ENCODE measurements around the gene ANAPC16.
"Not testable (repeated sequence)": the region's sequence is repeated elsewhere in the genome, so short reads cannot be mapped to it uniquely, and the experiment has no call there.

ANAPC16 gene

GRCh38 chr10:72243822-72244437, 28.1 kb downstream of the ANAPC16 start:
- peak; percentile 93 for DNase-seq (ENCODE audit: low read depth in 2 of 2)

- DNase-seq (ENCODE audit: low read depth in 2 of 2) = no peak
These were observed 28.8 kb downstream of the ANAPC16 start for GRCh38 chr10:72244573-72245038.

GRCh38 chr10:72245949-72246525, 30.2 kb downstream of the ANAPC16 start:
- DNase-seq (ENCODE audit: low read depth in 2 of 2) = no peak

- DNase-seq (ENCODE audit: low read depth in 2 of 2) = no peak
These were observed 32.8 kb downstream of the ANAPC16 start for GRCh38 chr10:72248468-72249151.

- not testable (repeated sequence) for DNase-seq (ENCODE audit: low read depth in 2 of 2)
These were observed 33.5 kb downstream of the ANAPC16 start for GRCh38 chr10:72249176-72249862.

GRCh38 chr10:72250666-72251065, 34.9 kb downstream of the ANAPC16 start:
- DNase-seq (ENCODE audit: low read depth in 2 of 2) = no peak

GRCh38 chr10:72251635-72252034, 35.8 kb downstream of the ANAPC16 start:
- no peak for DNase-seq (ENCODE audit: low read depth in 2 of 2)

GRCh38 chr10:72252972-72253371, 37.2 kb downstream of the ANAPC16 start:
- DNase-seq (ENCODE audit: low read depth in 2 of 2) = no peak

- DNase-seq (ENCODE audit: low read depth in 2 of 2) = no peak
These were observed 37.8 kb downstream of the ANAPC16 start for GRCh38 chr10:72253578-72253977.

- no peak for DNase-seq (ENCODE audit: low read depth in 2 of 2)
These were observed 39.2 kb downstream of the ANAPC16 start for GRCh38 chr10:72254813-72255568.

- no peak for DNase-seq (ENCODE audit: low read depth in 2 of 2)
These were observed 40.3 kb downstream of the ANAPC16 start for GRCh38 chr10:72255977-72256729.

- DNase-seq (ENCODE audit: low read depth in 2 of 2) = no peak
These were observed 41.5 kb downstream of the ANAPC16 start for GRCh38 chr10:72257051-72257892.

- no peak for DNase-seq (ENCODE audit: low read depth in 2 of 2)
These were observed 42.8 kb downstream of the ANAPC16 start for GRCh38 chr10:72258617-72259016.

- DNase-seq (ENCODE audit: low read depth in 2 of 2) = peak; percentile 89
These were observed 43.9 kb downstream of the ANAPC16 start for GRCh38 chr10:72259491-72260238.

GRCh38 chr10:72260239-72260975, 44.6 kb downstream of the ANAPC16 start:
- DNase-seq (ENCODE audit: low read depth in 2 of 2) = peak; percentile 86 to 87

- no peak for DNase-seq (ENCODE audit: low read depth in 2 of 2)
These were observed 45.4 kb downstream of the ANAPC16 start for GRCh38 chr10:72260976-72261783.

GRCh38 chr10:72261784-72262404, 46.1 kb downstream of the ANAPC16 start:
- no peak for DNase-seq (ENCODE audit: low read depth in 2 of 2)

Data from fibroblast of skin of left quadriceps (primary cell).